GM12878 (cell line): ENCODE results near the gene CYB5A. TPM values are rescaled to one million over a fixed set of nuclear protein-coding genes. Genes with fewer than 3 reads are reported as not detected.

ENCODE experiments used
- ATAC-seq: fragments of 200-7000 bp; cut with Tn5 transposase; 3 replicates; pipeline ENCODE4 v1.9.1; 2020; ENCODE audit warnings: mild to moderate bottlenecking, moderate library complexity
- BruUV-seq: library from RNA; stranded (reverse); fragments of 400-500 nt; replicated peaks from 2 replicates; lab custom pipeline; 2021; lab: Mats Ljungman, UMichigan
- CTCF ChIA-PET: fragments of 300-600 bp; sonication (Branson Sonifier 250); formaldehyde crosslinking; extraction: SDS; loops from one replicate; lab custom pipeline; 2021; ENCODE audit warnings: inconsistent platforms; lab: Yijun Ruan, JAX
- POLR2A ChIA-PET: fragments of 350-600 bp; formaldehyde crosslinking; extraction: SDS; loops from one replicate; lab custom pipeline; 2021; ENCODE audit warnings: inconsistent platforms; lab: Charles Lee
- RAD21 ChIA-PET: fragments of 300-600 bp; sonication (Branson Sonifier 250); formaldehyde crosslinking; loops from one replicate; lab custom pipeline; 2023; ENCODE audit warnings: antibody characterized with exemption; ENCODE audit not compliant: unreplicated experiment; lab: Charles Lee
- SMC1A ChIA-PET: fragments of 300-600 bp; sonication (Branson Sonifier 250); formaldehyde crosslinking; loops from one replicate; lab custom pipeline; 2023; ENCODE audit not compliant: unreplicated experiment, uncharacterized antibody; lab: Charles Lee
- DNase-seq: peaks from one replicate; pipeline ENCODE4 v3.0.0-alpha.2; 2011; ENCODE audit warnings: low read depth, low spot score
- FAIRE-seq: peaks from 3 replicates; lab custom pipeline; 2011; peaks lifted over from hg19 to GRCh38; lab: Jason Lieb, UNC
- H2AFZ ChIP-seq: 2 replicates; pipeline ENCODE4 v1.6.0; 2011; ENCODE audit warnings: low read depth, low read length, control low read depth; ENCODE audit not compliant: control insufficient read depth
- H3K27ac ChIP-seq: 2 replicates; pipeline ENCODE4 v1.5.1; 2011; ENCODE audit warnings: control low read depth; ENCODE audit not compliant: control insufficient read depth, insufficient read depth
- H3K27me3 ChIP-seq, 2 experiments: replicated peaks in 1 of 2; 2 replicates each; pipeline versions ENCODE4 v1.6.0 to v1.6.1; 2011; ENCODE audit warnings: low read length in 1 of 2; ENCODE audit not compliant: control insufficient read depth in 2 of 2, insufficient read depth in 2 of 2
- H3K36me3 ChIP-seq, 2 experiments: 2 replicates each; pipeline ENCODE4 v1.5.1; 2011; ENCODE audit warnings: low read length in 1 of 2; ENCODE audit not compliant: control insufficient read depth in 2 of 2, insufficient read depth in 2 of 2
- H3K4me1 ChIP-seq: 2 replicates; pipeline ENCODE4 v1.6.1; 2011; ENCODE audit warnings: mild to moderate bottlenecking, low read length, moderate library complexity, mixed read lengths; ENCODE audit not compliant: control insufficient read depth, insufficient read depth
- H3K4me2 ChIP-seq: 2 replicates; pipeline ENCODE4 v1.6.0; 2011; ENCODE audit warnings: control low read depth; ENCODE audit not compliant: control insufficient read depth, insufficient read depth
- H3K4me3 ChIP-seq: fragments of 200-600 bp; sonication (generic); 2 replicates; pipeline ENCODE4 v1.5.1; 2016
- H3K79me2 ChIP-seq: 2 replicates; pipeline ENCODE4 v1.6.0; 2011; ENCODE audit warnings: low read length; ENCODE audit not compliant: control insufficient read depth, insufficient read depth
- H3K9ac ChIP-seq: 2 replicates; pipeline ENCODE4 v1.8.0; 2011; ENCODE audit warnings: low read length, control low read depth, mixed read lengths; ENCODE audit not compliant: control insufficient read depth, insufficient read depth
- H3K9me3 ChIP-seq: replicated peaks from 3 replicates; pipeline ENCODE4 v1.5.1; 2011; ENCODE audit warnings: mild to moderate bottlenecking, low read length; ENCODE audit not compliant: control insufficient read depth, insufficient read depth
- H4K20me1 ChIP-seq: 2 replicates; pipeline ENCODE4 v1.6.0; 2011; ENCODE audit not compliant: control insufficient read depth, insufficient read depth
- BACH1 ChIP-seq: fragments of 450-650 bp; IDR thresholded peaks from 2 replicates; pipeline ENCODE4 v1.6.1; 2017; ENCODE audit warnings: mild to moderate bottlenecking, borderline replicate concordance
- CBFB ChIP-seq: IDR thresholded peaks from 2 replicates; pipeline ENCODE4 v1.6.1; 2016; ENCODE audit warnings: antibody characterized with exemption, low read depth
- IRF4 ChIP-seq: IDR thresholded peaks from 2 replicates; pipeline ENCODE4 v1.6.1; 2011; ENCODE audit warnings: low read depth, low read length
- KLF5 ChIP-seq: fragments of 450-650 bp; IDR thresholded peaks from 2 replicates; pipeline ENCODE4 v1.6.1; 2014; ENCODE audit warnings: mild to moderate bottlenecking; ENCODE audit not compliant: partially characterized antibody
- NFXL1 ChIP-seq: fragments of 450-650 bp; IDR thresholded peaks from 2 replicates; pipeline ENCODE4 v1.6.1; 2017; ENCODE audit warnings: antibody characterized with exemption, mild to moderate bottlenecking, borderline replicate concordance
- NR2C1 ChIP-seq: fragments of 450-650 bp; IDR thresholded peaks from 2 replicates; pipeline ENCODE4 v1.6.1; 2017; ENCODE audit warnings: antibody characterized with exemption, mild to moderate bottlenecking, moderate library complexity
- NRF1 ChIP-seq: conservative IDR thresholded peaks from 2 replicates; pipeline ENCODE4 v1.6.1; 2011; ENCODE audit warnings: mild to moderate bottlenecking, low read depth, low read length, improper control_type of control experiment
- PAX8 ChIP-seq: fragments of 450-650 bp; IDR thresholded peaks from 2 replicates; pipeline ENCODE4 v1.6.1; 2017; ENCODE audit warnings: mild to moderate bottlenecking, moderate library complexity
- RELA ChIP-seq: fragments of 450-650 bp; IDR thresholded peaks from 2 replicates; pipeline ENCODE4 v1.8.0; 2014; ENCODE audit warnings: borderline replicate concordance; ENCODE audit not compliant: partially characterized antibody
- SIN3A ChIP-seq: IDR thresholded peaks from 2 replicates; pipeline ENCODE4 v1.6.1; 2012; ENCODE audit warnings: low read depth, low read length, improper control_type of control experiment
- SIX5 ChIP-seq: IDR thresholded peaks from 2 replicates; pipeline ENCODE4 v1.6.1; 2011; ENCODE audit warnings: mild to moderate bottlenecking, low read depth, low read length, moderate library complexity; ENCODE audit not compliant: severe bottlenecking
- SMC3 ChIP-seq: IDR thresholded peaks from 2 replicates; pipeline ENCODE4 v1.6.1; 2011; ENCODE audit warnings: low read length, improper control_type of control experiment, borderline replicate concordance
- SP1 ChIP-seq: IDR thresholded peaks from one replicate; pipeline ENCODE4 v1.6.1; 2011; ENCODE audit warnings: low read depth, low read length
- SRF ChIP-seq, 2 experiments: IDR thresholded peaks; 2 replicates each; pipeline ENCODE4 v1.6.1; 2011; ENCODE audit warnings: low read depth in 2 of 2, low read length in 2 of 2, mild to moderate bottlenecking in 1 of 2, moderate library complexity in 1 of 2
- TBL1XR1 ChIP-seq: IDR thresholded peaks from 2 replicates; pipeline ENCODE4 v1.6.1; 2012; ENCODE audit warnings: low read depth, low read length, improper control_type of control experiment
- WGBS: methylation state at CpG from one replicate; pipeline ENCODE4 v1.1.6; 2016; ENCODE audit warnings: low lambda C conversion rate; ENCODE audit not compliant: insufficient replicate concordance, insufficient coverage; ENCODE audit errors: missing lambda C conversion rate; 5-methylcytosine and 5-hydroxymethylcytosine counted together
- in situ Hi-C: fragments of 300-500 bp; cut with MboI; formaldehyde crosslinking; loops from 9 replicates; pipeline ENCODE4 v1.14.3; 2018; ENCODE audit warnings: mixed read lengths
- intact Hi-C: fragments of 100-400 bp; cut with micrococcal nuclease; formaldehyde crosslinking; loops from one replicate; pipeline ENCODE4 v1.14.2; 2022; ENCODE audit not compliant: unreplicated experiment
- polyA plus RNA-seq, 11 experiments: library from polyadenylated mRNA; depleted of rRNA in 4 of 11; unstranded in 6 of 11; stranded (reverse) in 5 of 11; fragments of >200 nt; fragmentation: Nextera tagmentation in 4 of 11; fragmentation: Illumina TruSeq in 1 of 11; extraction: Ambion mirVana in 4 of 11; extraction: Trizol in 1 of 11; gene quantifications; 1 replicate in 1 of 11; 2 replicates in 10 of 11; pipeline versions ENCODE4 v1.2.1 to v1.2.3, GENCODE V29; 2011 to 2016; ENCODE audit warnings: inconsistent platforms in 2 of 11, missing spikeins in 2 of 11, low read depth in 1 of 11
- total RNA-seq, 4 experiments: library from RNA; depleted of rRNA in 3 of 4; stranded (reverse); fragments of >200 nt in 3 of 4; fragmentation: Illumina TruSeq in 1 of 4; extraction: Trizol in 1 of 4; gene quantifications; 2 replicates each; pipeline versions ENCODE4 v1.2.1 to v1.2.3, GENCODE V29; 2013 to 2021
- TF ChIP-seq, protein P1 (sequence below): fragments of 450-650 bp; IDR thresholded peaks from 2 replicates; pipeline ENCODE4 v1.6.1; 2017; ENCODE audit warnings: mild to moderate bottlenecking, low read depth, inconsistent platforms; ENCODE audit not compliant: poor library complexity, severe bottlenecking

Gene CYB5A
- total and polyA plus RNA-seq, 10 of the 15 experiments (the other 5 are each of a cell fraction or from before 2014, with no cell fraction given) = 60.2 to 129 (median 103) TPM

DNA sequence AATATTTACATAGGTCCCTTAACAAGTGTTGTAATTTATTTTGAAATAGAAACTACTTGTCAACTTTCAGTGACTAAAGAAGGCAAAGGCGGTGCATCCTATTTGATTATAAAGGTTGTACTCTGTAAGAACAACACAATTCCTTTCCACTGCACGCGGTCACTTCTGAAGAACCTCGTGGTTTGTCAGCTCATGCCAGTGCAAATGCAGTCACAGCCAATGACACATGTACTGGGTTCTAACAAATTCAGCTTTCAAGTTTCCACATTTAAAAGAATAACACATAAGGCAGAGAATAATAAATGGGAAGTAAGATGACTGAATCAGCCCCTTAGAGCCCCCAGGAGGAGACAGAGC, 39.7 kb downstream of the CYB5A start (continued):
- TF ChIP-seq, protein P1, sequence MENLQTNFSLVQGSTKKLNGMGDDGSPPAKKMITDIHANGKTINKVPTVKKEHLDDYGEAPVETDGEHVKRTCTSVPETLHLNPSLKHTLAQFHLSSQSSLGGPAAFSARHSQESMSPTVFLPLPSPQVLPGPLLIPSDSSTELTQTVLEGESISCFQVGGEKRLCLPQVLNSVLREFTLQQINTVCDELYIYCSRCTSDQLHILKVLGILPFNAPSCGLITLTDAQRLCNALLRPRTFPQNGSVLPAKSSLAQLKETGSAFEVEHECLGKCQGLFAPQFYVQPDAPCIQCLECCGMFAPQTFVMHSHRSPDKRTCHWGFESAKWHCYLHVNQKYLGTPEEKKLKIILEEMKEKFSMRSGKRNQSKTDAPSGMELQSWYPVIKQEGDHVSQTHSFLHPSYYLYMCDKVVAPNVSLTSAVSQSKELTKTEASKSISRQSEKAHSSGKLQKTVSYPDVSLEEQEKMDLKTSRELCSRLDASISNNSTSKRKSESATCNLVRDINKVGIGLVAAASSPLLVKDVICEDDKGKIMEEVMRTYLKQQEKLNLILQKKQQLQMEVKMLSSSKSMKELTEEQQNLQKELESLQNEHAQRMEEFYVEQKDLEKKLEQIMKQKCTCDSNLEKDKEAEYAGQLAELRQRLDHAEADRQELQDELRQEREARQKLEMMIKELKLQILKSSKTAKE = no peak
- TF ChIP-seq IRF4 (no peak), PAX8 (no peak), RELA (no peak), SMC3 (no peak), BACH1 (no peak)
- TF ChIP-seq, all 136 proteins: peak for 0

GRCh38 chr18:74251297-74252038, 40.3 kb downstream of the CYB5A start:
- no peak overlapping the region for H3K4me2 ChIP-seq
- ChIA-PET CTCF (interaction anchor here (1.0 kb wide), 1 partner anchor 90 kb away, joined by 3 read pairs; no protein-coding TSS in a partner anchor), SMC1A (interaction anchor here (0.8 to 1.0 kb wide), 3 partner anchors 12 to 42 kb away, joined by 3 read pairs; no protein-coding TSS in a partner anchor), RAD21 (interaction anchor here (1.4 kb wide), 1 partner anchor 10 kb away, joined by 3 read pairs; no protein-coding TSS in a partner anchor), POLR2A (no interaction called here)
- no peaks in the 10 kb centered on the region for H3K79me2 ChIP-seq
- no peak for DNase-seq
- no peak for FAIRE-seq
- H2AFZ ChIP-seq = no peak overlapping the region
- H3K9ac ChIP-seq = no peak overlapping the region
- H3K27me3 ChIP-seq = no peaks in the 10 kb centered on the region
- H3K9me3 ChIP-seq = no peaks in the 10 kb centered on the region
- BruUV-seq = no TSS peak
- H3K4me1 ChIP-seq = peaks cover 3% of the 10 kb centered on the region; the same call in 1 of the 2 replicates
- ATAC-seq = no peak
- no peaks in the 10 kb centered on the region; a peak in 1 of 4 replicates for H3K36me3 ChIP-seq
- no peak overlapping the region for H3K27ac ChIP-seq
- in situ Hi-C loops (no loop called here), intact Hi-C loops (no loop called here)
- no peak overlapping the region for H3K4me3 ChIP-seq
- TF ChIP-seq KLF5 (no peak), CBFB (no peak), NR2C1 (no peak), SIN3A (no peak), NRF1 (no peak), NFXL1 (no peak), TBL1XR1 (no peak), SIX5 (no peak), SRF (IDR thresholded peaks at IDR 0.05; ENCODE audit: low read depth in 2 of 2, low read length in 2 of 2) (no peak), SP1 (no peak)
- 83% methylated on average over 4 of the region's 4 CpGs for WGBS
- H4K20me1 ChIP-seq = no peaks in the 10 kb centered on the region
